SKM-1 (cell line): ENCODE data around the gene ARID1B.

Experiments
- DNase-seq: peaks from one replicate; lab custom pipeline; 2025; ENCODE audit not compliant: unreplicated experiment; lab: John Stamatoyannopoulos, UW

ARID1B gene

GRCh38 chr6:156876302-156876701 lies 99.1 kb downstream of the ARID1B start:
- no peak for DNase-seq

GRCh38 chr6:156877126-156877863 lies 100.1 kb downstream of the ARID1B start:
- no peak for DNase-seq

GRCh38 chr6:156878681-156879080 lies 101.5 kb downstream of the ARID1B start:
- no peak for DNase-seq

GRCh38 chr6:156879186-156879585 lies 102.0 kb downstream of the ARID1B start:
- no peak for DNase-seq

GRCh38 chr6:156879591-156879990 lies 102.4 kb downstream of the ARID1B start:
- DNase-seq: no peak

- no peak for DNase-seq
Observed at GRCh38 chr6:156880913-156881312, 103.7 kb downstream of the ARID1B start.

GRCh38 chr6:156881687-156882629 lies 104.8 kb downstream of the ARID1B start:
- DNase-seq: no peak

- no peak for DNase-seq
Observed at GRCh38 chr6:156883497-156884252, 106.5 kb downstream of the ARID1B start.

- no peak for DNase-seq
Observed at GRCh38 chr6:156884306-156884705, 107.1 kb downstream of the ARID1B start.

- no peak for DNase-seq
Observed at GRCh38 chr6:156885562-156885961, 108.4 kb downstream of the ARID1B start.

- no peak for DNase-seq
Observed at GRCh38 chr6:156886409-156886808, 109.2 kb downstream of the ARID1B start.

- no peak for DNase-seq
Observed at GRCh38 chr6:156887623-156888269, 110.6 kb downstream of the ARID1B start.

- no peak for DNase-seq
Observed at GRCh38 chr6:156889469-156889868, 112.3 kb downstream of the ARID1B start.

- no peak for DNase-seq
Observed at GRCh38 chr6:156889986-156890385, 112.8 kb downstream of the ARID1B start.

GRCh38 chr6:156890627-156891314 lies 113.6 kb downstream of the ARID1B start:
- DNase-seq: no peak

GRCh38 chr6:156897907-156898531 lies 120.8 kb downstream of the ARID1B start:
- DNase-seq: no peak

- no peak for DNase-seq
Observed at GRCh38 chr6:156899071-156899470, 121.9 kb downstream of the ARID1B start.

GRCh38 chr6:156899532-156900135 lies 122.5 kb downstream of the ARID1B start:
- no peak for DNase-seq

GRCh38 chr6:156900292-156900691 lies 123.1 kb downstream of the ARID1B start:
- no peak for DNase-seq
